HG03575 (cell line): Measurements from ENCODE around the gene MAP3K5.
"Not testable (repeated sequence)": the region's sequence is repeated elsewhere in the genome, so short reads cannot be mapped to it uniquely, and the experiment has no call there.

Experiments
- ATAC-seq: cut with Tn5 transposase; IDR thresholded peaks from one replicate; pipeline ENCODE4 v1.9.1; 2021; ENCODE audit not compliant: unreplicated experiment, insufficient number of reproducible peaks, low FRiP score; ENCODE audit errors: extremely low read depth

The MAP3K5 gene

DNA sequence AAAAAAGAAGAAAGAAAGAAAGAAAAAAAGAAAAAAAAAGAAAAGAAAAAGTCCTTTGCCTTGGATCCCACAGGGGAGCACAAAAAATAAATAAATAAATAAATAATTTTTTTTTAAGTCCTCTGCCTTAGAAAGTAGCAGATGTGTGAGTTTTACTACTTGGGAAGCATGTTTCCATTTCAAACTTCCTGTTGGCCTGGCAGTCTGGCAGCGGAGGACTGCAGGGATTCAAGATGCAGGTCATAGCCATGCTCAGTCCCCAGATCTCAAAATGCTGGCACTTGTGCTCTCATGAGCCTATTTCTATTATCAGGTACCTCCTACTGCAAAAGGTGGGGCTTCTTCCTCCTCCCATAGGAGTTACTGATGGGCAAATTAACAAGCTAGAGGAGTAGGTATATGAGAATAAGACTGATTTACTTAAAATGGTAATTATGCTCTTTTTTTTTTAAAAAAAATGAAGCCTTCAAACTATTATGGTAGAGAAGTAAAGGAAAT lies 187.9 kb downstream of the MAP3K5 start:
- no peak for ATAC-seq

DNA sequence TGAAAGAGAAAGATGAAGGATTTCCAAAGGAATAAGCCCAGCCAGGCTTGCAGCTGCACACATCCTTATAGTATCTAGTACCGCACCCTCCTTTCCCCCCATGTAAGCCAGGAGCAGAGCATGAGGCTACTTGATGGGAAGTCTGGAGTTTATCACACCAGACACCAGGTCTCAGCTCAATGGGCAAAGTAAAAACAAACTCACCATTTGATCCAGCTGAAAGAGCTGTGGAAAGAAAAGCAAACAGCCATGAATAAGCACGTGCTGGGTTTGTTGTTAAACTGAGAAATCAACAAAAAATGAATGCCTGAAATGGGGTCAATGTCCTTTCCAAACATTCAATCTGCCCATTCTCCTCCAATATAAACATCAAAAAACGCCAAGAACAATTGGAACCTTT lies 191.5 kb downstream of the MAP3K5 start:
- ATAC-seq, result no peak

DNA sequence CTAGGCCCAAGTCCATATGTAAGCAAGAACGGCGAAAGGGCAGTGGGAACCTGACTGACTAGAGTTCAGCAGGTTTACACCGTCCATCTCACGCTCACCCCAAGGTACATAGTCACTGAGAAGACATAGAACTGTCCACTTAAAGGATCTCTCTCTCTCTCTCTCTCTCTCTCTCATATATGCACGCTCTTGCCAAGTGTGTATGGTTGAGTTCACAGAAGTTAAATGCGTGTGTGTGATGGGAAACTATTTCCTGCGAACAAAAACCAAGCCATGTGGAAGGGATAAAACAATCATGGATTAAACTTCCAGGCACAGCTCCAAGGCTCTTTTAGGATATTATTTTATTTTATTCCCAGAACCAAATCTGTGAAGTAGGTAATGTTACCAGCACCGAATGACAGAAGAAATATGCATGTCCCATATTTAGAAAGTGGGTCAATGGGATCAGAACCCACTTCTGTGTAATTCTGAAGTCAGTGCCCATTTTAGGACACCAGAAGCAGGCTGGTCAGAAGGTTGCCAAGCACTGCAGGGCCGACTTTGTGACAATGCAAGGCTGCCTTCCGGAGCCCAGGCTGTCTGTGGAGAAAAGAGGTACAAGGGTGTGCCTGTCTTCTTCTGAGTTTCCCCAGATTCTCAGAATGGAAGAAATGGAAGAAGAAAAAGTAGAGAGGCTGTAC lies 192.8 kb downstream of the MAP3K5 start:
- ATAC-seq, result no peak

DNA sequence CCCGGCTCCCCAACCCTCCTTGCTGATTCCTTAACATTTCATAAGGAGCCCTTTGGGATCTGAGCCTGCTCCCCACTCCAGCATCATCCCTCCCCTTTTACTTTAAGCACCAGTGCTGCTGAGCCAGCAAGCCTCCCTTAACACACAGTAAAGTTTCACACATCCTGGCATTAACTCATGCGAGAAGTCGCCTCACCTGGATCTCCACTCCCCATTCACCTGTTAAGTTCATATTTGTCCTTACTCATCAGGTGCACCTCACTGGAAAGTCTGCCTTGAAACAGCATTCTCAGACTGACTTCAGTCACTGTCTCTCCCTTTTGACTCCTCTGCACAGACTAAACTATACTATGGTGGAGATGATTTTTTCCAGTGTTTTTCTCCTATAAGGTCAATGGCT lies 194.2 kb downstream of the MAP3K5 start:
- ATAC-seq, result no peak

DNA sequence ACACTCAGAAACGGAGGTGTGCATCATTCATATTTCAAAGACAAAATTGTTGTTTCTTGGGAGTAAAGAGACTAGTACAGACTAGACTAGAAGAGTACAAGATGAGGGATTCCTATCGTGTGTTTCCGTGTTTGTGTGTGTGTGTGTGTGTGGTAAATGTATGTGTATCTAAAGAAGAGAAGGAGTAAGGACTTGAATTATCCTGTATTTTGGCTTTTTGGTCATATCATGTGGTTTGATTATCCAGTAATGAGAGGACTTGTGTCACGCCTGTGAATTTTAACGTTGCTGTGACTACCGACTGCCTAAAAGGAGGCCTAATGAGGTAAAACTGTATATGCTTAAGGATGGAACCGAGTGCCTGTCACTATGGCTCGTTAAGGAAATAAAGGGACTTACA lies 197.6 kb downstream of the MAP3K5 start:
- ATAC-seq, result no peak

DNA sequence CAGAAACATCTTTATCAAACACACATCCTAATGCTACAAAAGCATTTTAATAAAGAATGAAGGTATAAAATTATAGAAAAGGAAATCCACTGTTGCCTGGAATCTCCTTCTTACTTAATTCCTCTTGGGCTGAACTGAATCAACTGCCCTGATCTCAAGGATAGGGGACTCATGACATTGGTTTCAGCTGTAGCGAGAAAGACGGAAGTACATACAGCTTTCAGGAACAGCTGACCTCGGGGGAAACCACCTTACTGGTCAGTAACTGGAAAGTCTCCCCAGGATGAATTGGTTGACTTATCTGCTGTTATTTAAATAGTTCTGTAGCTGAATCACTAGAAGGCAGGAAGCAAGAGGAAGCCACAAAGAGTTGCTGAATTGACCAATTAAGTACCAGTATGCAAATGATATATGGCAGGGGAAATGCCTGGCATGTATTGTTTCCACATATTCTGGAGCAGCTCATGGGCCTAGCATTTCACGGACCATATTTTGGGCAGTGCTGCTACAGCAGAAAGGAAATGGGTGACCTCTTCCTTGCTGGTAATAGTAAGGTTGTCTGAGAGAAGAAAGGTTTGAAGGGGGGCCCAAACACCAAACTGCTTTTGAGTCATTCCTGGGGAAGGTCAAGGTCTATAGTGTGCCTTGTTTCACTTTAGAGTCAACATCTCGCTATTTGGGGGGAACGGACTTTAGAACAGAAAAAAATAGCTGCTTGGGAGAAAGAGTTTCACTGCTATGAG lies 198.4 kb downstream of the MAP3K5 start:
- ATAC-seq, result peak; percentile 93

DNA sequence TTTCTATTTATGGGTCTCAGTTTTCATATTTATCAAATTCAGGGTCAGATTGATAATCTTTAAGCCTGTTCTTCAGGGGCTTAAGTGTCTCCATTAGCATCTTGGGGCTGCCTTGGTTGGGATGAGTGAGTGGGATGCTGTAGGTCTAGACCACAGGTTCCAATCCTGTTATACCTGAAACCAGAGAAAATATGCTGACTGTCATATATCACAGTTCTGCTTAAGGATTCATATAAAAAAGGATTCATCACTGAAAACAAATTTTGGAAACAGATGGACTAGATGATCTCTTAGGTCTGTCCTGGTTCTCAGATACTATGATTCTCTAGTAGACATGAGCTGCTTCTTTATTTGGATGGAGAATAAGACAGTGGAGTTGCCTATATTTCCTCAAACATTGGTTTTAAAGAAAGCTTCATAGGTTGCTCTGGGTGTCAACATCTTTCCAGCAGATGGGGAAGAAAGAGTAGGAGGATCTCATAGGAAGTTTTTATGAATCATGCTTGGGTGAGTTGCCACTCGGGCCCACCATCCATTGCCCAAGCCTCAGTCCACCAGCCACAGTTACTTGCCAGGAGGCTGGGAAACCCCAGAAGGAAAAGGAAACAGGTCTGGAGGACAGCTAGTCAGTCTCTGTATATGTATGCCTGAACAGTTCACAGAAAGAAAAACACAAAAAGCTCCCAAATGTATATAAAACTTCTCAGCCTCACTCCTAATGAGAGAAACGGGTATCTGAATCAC lies 199.2 kb downstream of the MAP3K5 start:
- no peak for ATAC-seq

DNA sequence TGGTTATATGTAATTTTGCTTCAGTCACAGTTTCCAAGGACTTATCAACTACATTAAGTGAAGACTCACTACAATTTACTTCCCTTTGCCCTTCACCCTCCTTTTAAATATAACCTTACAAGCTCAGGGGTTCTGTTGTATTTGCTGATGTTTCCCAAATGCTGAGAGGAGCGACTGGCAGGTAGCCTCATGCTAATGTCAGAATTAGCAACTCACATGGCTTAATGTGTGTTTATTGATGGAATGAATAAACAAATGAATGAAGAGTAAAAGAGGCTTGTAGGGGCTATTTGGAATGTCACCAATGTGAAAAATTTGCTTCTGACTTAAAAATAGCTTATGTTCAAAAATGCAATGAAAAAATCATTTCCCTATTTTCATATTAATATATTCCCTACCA lies 200.7 kb downstream of the MAP3K5 start:
- ATAC-seq, result no peak

DNA sequence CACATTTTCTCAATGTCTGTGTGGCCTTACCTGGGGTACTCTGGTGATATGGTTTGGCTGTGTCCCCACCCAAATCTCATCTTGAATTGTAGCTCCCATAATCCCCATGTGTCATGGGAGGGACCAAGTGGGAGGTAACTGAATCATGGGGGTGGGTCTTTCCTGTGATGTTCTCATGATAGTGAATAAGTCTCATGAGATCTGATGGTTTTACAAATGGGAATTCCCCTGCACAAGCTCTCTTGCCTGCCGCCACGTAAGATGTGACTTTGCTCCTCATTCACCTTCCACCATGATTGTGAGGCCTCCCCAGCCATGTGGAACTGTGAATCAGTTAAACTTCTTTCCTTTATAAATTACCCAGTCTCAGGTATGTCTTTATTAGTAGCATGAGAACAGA lies 201.4 kb downstream of the MAP3K5 start:
- not testable (repeated sequence) for ATAC-seq

DNA sequence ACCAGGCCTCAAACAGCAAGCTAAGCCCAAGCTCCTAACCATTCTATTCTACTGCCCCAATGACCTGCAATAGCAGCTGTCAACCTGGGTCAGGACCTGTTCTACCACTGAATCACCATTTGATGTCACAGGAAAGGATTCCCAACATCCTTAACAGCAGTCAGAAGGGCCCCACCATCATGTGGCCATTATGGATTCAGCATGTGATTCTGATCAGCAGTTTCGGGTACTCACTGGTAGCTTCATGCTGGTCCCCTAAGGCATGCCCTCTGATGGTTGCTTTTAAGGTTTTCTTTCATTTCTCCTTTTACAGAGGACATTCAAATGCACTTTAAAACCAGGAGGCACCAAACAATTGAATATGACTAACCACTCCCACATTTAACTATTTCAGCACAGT lies 204.8 kb downstream of the MAP3K5 start:
- no peak for ATAC-seq

DNA sequence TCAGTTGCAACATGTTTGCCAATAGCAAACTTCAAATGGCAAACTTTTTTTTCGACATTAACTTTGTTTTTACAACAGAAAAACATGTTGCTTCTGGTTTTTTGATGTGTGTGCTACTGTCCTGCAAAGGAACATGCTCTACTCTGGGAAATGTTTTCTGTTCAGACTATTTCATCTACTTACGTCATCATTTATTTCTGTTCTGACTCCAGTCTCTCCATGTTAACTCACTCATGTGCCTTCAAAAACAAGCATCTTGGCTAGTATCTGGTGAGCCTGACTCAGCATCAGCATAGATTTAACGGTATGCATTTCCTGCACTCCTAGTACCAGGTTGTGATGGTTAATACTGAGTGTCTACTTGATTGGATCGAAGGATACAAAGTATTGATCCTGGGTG lies 206.0 kb downstream of the MAP3K5 start:
- no peak for ATAC-seq

DNA sequence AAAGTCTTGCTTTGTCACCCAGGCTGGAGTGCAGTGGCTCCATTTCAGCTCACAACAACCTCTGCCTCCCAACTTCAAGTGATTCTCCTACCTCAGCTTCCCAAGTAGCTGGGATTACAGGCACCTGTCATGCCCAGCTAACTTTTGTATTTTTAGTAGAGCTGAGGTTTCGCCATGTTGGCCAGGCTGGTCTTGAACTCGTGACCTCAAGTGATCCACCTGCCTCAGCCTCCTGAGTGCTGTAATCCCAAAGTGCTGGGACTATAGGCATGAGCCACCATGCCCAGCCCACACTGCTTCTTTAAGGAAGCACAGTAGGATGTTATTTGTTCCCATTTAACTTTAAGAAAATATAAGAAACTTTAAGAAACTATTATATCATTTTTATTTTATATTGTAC lies 206.8 kb downstream of the MAP3K5 start:
- ATAC-seq, result not testable (repeated sequence)

DNA sequence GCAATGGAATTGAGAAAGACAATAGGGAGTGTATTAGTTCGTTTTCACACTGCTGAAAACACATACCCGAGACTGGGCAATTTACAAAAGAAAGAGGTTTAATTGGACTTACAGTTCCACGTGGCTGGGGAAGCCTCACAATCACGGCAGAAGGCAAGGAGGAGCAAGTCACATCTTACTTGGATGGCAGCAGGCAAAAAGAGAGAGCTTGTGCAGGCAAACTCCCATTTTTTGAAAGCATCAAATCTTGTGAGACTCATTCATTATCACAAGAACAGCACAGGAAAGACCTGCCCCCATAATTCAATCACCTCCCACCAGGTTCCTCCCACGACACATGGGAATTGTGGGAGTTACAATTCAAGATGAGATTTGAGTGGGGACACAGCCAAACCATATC lies 208.0 kb downstream of the MAP3K5 start:
- not testable (repeated sequence) for ATAC-seq

DNA sequence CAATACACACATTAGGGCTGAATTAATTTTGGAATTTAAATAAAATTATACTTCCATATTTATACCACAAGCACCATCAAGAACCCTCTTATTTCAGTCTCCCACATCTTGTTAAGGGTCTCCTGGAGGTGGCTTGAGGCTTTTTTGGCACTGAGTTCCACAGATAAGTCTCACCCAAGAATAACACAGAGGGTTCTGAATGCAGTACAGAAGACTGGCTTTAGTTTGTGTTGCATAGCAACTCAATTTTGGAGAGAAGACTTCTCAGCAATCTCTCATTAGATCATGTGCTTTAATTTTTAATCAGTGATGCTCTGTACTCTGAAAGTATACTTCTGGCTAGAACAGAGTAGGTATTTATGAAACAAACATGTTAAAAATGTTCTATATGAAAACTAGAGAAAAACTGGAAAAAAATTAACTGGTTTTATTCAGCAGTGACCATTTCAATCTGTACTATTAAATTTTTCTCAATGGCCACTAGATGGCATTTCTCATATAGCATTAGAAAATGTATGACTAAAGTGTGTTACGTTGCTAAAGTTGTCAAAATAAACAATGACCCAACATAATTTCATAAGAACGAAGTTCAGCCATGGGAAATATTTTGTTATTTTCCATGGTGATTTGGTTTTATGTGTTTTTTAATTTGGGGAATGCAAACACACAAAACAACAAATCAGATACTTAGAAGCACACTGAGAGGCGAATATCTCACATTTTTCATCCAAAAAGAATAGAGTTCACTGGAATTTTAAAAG lies 209.4 kb downstream of the MAP3K5 start:
- no peak for ATAC-seq

DNA sequence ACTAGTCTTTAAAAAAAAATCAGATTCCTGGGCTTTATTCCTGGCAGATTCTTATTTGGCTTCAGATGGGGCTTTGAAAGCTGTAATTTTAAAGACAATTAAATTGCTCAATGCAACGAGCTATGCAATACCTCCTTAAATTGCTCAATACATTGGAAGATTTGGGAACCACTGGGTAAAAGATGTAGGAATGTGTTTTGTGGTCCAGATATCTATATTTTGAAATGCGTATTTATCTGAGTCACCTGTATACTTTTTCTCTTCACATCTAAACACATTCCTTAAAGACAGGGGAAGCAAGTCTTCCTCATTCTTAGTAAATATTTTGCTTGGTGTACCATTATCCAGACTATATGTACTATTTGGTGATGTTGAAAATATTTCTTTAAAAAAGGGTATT lies 212.5 kb downstream of the MAP3K5 start:
- ATAC-seq, result no peak

DNA sequence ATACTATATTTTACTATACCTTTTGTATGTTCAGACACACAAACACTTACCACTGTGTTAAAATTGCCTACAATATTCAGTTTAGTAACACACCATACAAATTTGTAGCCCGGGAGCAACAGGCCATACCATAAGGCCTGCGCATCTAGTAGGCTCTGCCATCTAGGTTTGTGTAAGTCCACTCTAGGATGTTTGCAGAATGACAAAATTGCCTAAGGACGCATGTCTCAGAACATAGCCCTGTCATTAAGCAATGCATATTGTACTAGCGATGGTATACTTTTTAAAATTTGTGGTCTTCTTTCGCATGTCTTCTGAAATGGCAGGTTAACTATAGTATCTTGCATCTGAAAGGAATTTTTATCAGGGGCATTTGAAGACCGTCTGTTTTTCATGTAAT lies 215.5 kb downstream of the MAP3K5 start:
- no peak for ATAC-seq

DNA sequence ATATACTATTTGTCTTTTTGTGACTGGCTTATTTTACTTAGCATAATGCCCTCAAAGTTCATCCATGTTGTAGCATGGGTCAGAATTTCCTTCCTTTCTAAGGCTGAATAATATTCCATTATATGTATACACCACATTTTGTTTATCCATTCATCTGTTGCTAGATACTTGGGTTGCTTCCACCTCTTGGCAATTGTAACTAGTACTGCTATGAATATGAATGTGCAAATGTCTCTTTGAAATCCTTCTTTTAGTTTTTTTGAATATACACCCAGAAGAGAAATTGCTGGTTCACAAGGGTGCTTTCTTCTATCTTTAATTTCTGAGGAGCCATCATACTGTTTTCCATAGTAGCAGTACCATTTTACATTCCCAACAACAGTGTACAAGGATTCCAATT lies 220.8 kb downstream of the MAP3K5 start:
- ATAC-seq, result no peak

DNA sequence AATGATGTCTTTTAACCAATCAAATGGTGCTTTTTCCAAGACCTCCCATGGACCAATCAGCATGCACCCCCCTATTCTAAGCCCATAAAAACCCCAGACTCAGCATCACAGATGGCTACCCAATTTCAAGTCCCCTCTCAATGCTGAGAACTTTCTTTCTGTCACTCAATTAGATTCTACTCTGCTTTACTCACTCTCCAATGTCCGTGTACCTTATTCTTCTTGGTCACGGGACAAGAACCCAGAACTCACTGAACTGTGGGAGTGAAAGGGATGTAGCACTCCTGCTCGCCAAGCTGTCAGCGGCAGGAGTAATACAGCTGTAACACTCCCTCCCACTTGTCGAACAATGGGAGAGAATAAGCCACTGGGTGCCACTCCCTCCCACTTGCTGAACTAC lies 221.2 kb downstream of the MAP3K5 start:
- no peak for ATAC-seq

DNA sequence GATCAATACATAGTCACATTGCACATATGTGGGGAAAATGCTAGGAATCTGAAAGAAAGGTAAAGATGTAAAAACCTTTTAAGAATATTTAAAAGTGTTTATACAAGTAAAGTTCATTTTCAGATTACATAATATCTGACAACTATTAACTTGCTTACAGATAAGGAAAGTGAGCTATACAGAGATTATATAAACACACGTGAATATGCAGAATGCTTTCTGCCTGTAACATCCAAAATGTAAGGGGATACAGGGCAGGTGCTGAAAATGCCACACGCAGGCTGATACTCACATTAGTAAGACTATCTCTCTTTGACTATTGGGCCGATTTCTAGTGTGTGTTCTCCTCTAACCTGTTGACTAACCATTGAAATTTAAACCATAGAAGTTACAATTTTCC lies 224.1 kb downstream of the MAP3K5 start:
- ATAC-seq, result no peak
